H7 (cell line): Measurements from ENCODE around the gene NEAT1. TPM values are rescaled to one million over a fixed set of nuclear protein-coding genes. Genes with fewer than 3 reads are reported as not detected.
"Not testable (repeated sequence)": the region's sequence is repeated elsewhere in the genome, so short reads cannot be mapped to it uniquely, and the experiment has no call there.

ENCODE experiments used
- DNase-seq: peaks from one replicate; pipeline ENCODE4 v3.0.0; 2012
- H3K27me3 ChIP-seq: 2 replicates; pipeline ENCODE4 v1.6.0; 2011; ENCODE audit warnings: mild to moderate bottlenecking, low read length; ENCODE audit not compliant: control insufficient read depth, insufficient read depth
- H3K36me3 ChIP-seq: replicated peaks from 2 replicates; pipeline ENCODE4 v1.5.1; 2011; ENCODE audit warnings: low read length; ENCODE audit not compliant: control insufficient read depth, insufficient read depth
- H3K4me3 ChIP-seq: 2 replicates; pipeline ENCODE4 v1.5.1; 2011; ENCODE audit warnings: low read depth, mild to moderate bottlenecking, control low read depth, low read length, moderate library complexity; ENCODE audit not compliant: insufficient read depth
- total RNA-seq: library from RNA; depleted of rRNA; stranded (reverse); fragments of >200 nt; shearing (Covaris generic); gene quantifications from 2 replicates; pipeline ENCODE4 v1.2.3, GENCODE V29; 2014

Gene NEAT1
- total RNA-seq, 1 experiment from 2014 or later, result 6.4 TPM

DNA sequence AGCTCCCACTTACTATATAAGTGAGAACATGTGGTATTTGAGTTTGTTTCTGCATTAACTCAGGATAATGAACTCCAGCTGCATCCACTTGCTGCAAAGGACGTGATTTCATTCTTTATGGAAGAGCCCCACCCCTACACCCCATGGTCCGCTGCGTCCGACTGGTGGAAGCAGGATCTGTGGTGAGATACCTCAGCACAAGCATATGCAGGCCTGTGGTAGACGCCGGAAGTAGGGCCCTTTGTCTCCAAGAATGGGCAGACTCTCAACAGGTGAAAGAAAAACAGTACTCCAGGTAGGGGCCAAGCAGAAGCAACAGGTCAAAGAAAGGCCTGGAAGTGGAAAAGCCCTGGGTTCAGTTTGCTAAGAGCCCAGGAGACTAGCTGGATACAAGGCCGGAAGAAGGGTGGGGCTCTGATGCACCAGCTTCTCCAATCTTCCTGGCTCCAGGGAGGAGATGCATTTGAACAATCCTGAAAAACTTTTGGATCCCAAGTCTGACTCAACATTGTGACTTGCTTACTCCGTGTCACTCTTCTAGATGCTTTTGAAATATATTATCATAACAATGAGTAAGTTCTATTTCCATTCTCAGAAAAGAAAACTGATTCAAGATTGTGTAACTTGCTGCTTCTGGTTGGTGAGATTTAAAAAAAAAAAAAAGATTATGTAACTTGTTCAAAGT, 30.4 kb downstream of the NEAT1 start:
- peaks cover 20% of the 10 kb centered on the region for H3K27me3 ChIP-seq
- H3K36me3 ChIP-seq, result no peaks in the 10 kb centered on the region
- no peak overlapping the region for H3K4me3 ChIP-seq
- DNase-seq, result no peak

DNA sequence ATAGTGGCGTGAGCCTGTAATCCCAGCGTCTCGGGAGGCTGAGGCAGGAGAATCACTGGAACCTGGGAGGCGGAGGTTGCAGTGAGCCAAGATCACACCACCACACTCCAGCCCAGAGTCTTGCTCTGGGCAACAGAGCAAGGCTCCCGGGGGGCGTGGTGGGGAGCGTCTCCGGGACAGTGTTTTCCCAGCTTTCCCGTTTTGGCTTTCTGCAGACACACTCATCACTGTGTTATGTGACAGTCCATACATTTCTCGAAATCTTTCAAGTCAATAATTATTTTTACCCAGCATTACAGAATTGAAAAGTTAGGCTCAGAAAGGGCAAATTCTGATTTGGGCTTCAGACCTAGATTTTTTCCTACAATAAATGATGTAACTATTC, 31.7 kb downstream of the NEAT1 start:
- Histone ChIP-seq H3K4me3 (no peak overlapping the region), H3K27me3 (peaks cover 33% of the 10 kb centered on the region), H3K36me3 (no peaks in the 10 kb centered on the region)
- DNase-seq, result no peak

DNA sequence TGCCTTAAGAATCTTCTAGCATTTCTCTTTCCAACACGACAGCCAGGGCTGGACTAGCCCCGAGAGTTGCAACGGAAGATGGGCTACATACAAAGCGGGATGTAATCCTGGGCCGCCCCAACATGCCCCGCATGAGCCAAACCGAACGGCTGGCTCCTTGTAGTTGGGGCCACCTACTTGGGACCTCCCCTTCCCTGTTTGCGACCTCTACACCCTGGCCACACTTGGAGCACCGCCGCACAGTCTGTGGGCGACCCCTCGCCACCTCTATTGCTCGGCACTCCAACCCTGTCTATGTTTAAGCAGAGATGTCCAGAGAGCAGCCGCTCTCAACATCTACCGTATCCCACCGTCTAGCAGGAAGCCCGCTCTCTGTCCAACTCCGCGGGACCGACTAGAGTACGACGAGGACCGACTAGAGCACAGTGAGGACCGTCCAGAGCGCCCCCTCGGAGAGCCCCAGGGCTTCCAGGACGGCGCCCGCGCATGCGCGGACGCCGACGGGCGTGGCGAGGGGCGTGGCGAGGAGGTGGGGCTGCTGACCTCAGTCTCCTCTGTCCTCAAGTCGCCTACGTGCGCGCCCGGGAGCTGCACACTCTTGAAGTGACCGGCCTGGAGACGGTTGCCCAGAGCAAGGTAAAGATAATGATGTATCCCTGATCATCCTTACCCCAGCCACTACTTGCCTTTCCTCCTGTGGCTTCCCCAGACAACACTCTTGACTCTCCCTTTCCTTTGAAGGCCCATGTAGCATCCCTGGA, 32.3 kb downstream of the NEAT1 start:
- Histone ChIP-seq H3K4me3 (peak overlapping the region; percentile 46), H3K36me3 (no peaks in the 10 kb centered on the region), H3K27me3 (peaks cover 34% of the 10 kb centered on the region)
- DNase-seq, result peak; percentile 99

DNA sequence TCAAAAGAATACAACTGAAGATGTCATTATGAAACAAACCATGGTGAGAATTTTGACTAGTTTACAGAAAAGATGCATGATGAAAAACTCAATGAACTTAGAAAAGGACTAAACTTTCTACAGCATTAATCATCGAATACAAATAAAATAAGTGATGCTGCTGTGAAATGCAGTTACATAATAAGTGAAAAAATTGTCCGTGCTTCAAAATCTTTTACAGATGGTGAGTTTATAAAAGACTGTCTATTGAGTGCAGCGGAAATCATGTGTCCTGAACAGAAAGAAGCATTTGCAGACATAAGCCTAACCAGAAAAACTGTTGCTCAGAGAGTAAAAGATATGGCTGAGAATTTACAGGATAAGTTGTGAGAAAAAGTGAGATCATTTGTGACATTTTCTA, 33.8 kb downstream of the NEAT1 start:
- DNase-seq, result no peak
- peaks cover 49% of the 10 kb centered on the region for H3K27me3 ChIP-seq
- H3K4me3 ChIP-seq, result no peak overlapping the region
- H3K36me3 ChIP-seq, result no peaks in the 10 kb centered on the region

DNA sequence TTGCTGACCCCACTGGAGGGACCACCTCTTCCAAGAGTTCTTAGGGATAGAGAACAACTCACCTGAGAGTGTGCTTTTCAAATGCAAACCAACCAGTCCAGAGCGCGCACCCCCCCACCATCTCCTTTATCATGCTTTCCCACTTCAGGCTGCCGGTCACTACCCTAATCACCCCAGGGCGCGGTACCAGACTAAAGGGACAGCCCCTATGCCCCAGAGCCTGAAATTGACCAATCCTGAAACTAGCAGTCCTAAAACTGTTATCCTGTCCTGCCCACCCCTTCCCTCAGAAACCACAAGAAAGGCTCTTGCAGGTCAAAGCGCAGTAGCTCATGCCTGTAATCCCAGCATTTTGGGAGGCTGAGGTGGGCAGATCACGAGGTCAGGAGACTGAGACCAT, 37.0 kb downstream of the NEAT1 start:
- peak; percentile 85 for DNase-seq

DNA sequence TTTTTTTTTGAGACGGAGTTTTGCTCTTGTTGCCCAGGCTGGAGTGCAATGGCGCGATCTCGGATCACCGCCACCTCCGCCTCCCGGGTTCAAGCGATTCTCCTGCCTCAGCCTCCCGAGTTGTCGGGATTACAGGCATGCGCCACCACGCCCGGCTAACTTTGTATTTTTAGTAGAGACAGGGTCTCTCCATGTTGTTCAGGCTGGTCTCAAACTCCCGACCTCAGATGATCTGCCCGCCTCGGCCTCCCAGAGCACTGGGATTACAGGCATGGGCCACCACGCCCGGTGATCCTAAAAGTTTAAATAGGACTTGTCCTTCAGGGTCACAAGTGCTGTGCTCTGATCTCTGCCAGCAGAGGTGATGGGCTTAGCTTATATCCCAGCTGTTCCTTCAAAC, 42.9 kb downstream of the NEAT1 start:
- DNase-seq, H3K36me3 ChIP-seq, H3K4me3 ChIP-seq: not testable (repeated sequence)
- H3K27me3 ChIP-seq, result peaks cover 12% of the 10 kb centered on the region

More for the DNA sequence above, 37.0 kb downstream of the NEAT1 start:
- H3K4me3 ChIP-seq, result no peak overlapping the region
- no peaks in the 10 kb centered on the region for H3K36me3 ChIP-seq
- H3K27me3 ChIP-seq, result peaks cover 48% of the 10 kb centered on the region

DNA sequence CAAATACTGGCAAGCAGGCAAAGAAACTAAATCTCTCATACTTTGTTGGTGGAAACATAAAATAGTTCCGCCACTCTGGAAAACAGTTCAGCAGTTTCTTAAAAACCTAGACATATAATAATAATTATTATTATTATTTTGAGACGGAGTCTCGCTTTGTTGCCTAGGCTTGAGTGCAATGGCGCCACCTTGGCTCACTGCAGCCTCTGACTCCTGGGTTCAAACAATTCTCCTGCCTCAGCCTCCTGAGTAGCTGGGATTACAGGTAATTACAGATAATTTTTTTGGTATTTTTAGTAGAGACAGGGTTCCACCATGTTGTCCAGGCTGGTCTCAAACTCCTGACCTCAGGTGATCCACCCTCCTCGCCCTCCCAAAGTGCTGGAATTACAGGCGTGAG, 44.7 kb downstream of the NEAT1 start:
- not testable (repeated sequence) for H3K27me3 ChIP-seq, H3K4me3 ChIP-seq, H3K36me3 ChIP-seq, DNase-seq

DNA sequence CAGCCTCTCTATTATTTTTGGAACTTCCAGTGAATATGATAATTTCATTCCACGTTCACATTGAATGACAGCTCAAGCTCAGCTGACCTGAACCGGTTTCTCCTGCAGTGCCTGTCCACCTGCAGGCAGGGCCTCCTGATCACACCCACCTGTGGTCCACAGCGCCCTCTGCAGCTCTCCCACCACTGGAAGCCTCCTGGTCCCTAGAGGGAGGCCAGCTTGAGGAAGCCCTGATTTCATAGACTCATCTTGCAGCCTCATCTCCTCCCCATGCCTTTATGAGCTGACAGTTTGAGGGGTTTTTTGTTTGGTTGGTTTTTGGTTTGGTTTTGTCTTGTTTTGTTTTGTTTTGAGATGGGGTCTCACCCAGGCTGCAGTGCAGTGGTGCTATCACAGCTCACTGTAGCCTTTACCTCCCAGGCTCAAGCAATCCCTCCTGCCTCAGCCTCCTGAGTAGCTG, 46.3 kb downstream of the NEAT1 start:
- peaks cover 2% of the 10 kb centered on the region for H3K27me3 ChIP-seq
- peak; percentile 93 for DNase-seq
- no peaks in the 10 kb centered on the region for H3K36me3 ChIP-seq
- no peak overlapping the region for H3K4me3 ChIP-seq

DNA sequence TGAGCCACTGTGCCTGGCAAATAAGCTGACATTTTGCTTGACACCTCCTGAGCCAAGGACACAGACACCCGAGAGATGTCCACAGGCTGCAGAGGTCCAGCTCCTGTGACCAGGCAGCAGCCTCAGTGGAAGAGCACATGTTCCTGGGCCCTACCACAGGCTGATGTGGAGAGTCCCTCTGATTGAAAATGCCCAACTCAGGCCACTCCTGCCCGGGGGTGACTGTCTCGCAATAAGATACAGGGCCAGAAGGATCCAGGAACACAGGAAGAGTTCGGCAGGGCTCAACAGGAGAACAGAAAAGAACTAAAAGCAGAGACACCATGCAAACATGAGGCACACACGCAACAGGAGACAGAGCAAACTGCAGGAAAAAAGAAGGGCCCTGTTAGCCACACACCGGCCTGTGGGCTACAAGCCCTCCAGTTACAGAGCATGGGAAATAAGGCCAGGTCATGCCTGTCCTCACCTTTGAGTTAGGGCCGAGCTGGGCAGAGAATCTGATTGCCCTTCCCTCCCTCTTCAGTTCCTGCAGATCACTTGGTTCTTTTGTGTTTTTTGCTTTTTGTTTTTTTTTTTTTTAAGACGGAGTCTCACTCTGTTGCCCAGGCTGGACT, 47.9 kb downstream of the NEAT1 start:
- no peak for DNase-seq
- no peak overlapping the region for H3K4me3 ChIP-seq
- no peaks in the 10 kb centered on the region for H3K36me3 ChIP-seq
- H3K27me3 ChIP-seq, result peaks cover 2% of the 10 kb centered on the region

DNA sequence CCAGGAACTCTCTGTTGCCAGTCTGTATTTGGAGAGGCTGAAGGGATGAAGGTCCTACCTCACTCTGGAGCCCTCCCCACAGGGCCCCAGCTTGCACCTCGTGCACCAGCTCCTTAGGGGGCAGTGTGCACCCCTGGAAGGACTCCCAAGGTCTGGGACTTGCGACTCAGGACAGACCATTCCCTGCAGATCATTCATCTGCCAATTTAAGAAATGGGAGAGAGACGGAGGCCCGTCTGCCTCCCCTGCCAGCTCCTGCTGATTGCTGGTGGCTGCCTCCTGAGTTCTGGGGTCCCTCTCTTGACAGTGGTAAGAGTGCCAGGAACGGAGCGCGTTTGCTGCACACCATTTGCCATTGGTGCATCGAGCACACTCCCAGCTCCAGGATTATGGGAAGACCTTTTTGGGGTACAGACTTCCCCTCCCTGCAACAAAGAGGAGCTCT, 48.9 kb downstream of the NEAT1 start:
- no peak overlapping the region for H3K4me3 ChIP-seq

DNA sequence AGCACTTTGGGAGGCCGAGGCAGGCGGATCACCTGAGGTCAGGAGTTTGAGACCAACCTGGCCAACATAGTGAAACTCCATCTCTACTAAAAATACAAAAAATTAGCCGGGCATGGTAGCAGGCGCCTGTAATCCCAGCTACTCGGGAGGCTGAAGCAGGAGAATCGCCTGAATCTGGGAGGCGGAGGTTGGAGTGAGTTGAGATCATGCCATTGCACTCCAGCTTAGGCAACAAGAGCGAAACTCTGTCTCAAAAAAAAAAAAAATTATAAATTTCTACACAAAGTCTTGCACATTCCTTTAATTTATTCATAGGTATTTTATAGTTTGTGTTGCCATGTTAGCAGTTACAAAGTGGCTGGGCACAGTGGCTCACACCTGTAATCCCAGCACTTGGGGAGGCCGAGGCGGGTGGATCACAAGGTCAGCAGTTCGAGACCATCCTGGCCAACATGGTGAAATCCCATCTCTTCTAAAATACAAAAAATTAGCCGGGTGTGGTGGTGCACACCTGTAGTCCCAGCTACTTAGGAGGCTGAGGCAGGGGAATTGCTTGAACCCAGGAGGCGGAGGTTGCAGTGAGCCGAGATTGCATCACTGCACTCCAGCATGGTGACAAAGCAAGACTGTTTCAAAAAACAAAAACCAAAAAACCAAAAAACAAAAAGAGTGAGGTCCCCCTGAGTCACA, 50.1 kb downstream of the NEAT1 start:
- not testable (repeated sequence) for H3K27me3 ChIP-seq, H3K4me3 ChIP-seq, H3K36me3 ChIP-seq, DNase-seq

More for the DNA sequence above, 48.9 kb downstream of the NEAT1 start:
- H3K27me3 ChIP-seq, result no peaks in the 10 kb centered on the region
- no peaks in the 10 kb centered on the region for H3K36me3 ChIP-seq
- peak; percentile 80 for DNase-seq

DNA sequence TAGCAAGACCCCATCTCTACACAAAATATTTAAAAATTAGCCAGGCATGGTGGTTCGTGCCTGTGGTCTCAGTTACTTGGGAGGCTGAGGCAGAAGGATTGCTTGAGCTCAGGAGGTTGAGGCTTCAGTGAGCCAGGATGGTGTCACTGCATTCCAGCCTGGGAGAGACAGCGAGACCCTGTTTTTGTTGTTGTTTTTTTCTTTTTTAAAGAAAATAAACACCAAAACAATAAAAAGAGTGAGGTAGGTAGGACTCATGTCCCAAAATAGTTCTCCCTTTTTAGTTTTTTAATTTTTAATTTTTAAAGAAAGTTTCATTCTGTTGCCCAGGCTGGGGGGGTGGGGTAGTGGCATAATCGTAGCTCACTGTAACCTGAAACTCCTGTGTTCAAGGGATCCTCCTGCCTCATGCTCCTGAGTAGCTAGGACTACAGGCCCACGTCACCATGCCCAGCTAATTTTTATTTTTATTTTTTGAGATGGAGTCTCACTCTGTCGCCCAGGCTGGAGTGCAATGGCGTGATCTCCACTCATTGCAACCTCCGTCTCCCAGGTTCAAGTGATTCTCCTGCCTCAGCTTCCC, 50.8 kb downstream of the NEAT1 start:
- no peak for DNase-seq
- Histone ChIP-seq H3K4me3 (no peak overlapping the region), H3K27me3 (no peaks in the 10 kb centered on the region), H3K36me3 (no peaks in the 10 kb centered on the region)

DNA sequence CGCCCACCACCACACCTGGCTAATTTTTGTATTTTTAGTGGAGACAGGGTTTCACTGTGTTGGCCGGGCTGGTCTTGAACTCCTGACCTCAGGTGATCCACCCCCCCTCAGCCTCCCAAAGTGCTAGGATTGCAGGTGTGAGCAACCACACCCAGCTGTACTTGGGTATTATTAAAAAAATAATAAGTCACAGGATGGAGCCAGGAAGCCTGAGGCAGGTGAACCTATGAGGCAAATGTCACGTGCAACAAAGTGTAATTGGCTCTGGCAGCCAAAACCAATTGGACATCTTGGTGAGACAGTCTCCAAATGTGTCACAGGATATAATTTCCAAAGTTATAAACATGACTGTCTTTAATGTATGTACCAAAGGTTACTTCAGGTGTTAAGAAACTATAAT, 52.3 kb downstream of the NEAT1 start:
- Histone ChIP-seq H3K27me3 (no peaks in the 10 kb centered on the region), H3K4me3 (no peak overlapping the region), H3K36me3 (no peaks in the 10 kb centered on the region)
- no peak for DNase-seq

DNA sequence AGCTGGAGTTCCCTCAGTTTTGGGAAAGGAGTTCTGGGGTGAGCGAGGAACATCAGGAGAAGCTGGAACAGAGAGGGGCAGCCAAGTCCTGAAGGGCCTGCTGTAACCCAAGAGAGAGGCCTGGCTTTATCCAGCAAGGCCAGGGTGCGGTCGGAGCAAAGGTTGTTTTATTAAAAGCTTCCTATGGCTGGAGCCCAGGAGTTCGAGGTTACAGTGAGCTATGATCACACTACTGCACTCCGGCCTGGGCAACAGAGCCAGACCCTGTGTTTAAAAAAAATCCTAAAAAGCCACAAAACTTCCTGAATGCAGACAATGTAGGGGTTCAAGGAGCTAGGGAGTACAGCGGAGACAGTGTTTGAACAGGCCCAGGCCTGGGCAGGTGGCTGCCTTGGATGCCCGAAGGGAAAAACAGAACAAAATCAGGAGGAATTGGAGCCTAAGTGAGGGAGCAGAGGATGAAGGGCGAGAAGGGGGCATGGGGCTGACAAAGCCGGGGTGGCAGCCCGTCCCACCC, 54.1 kb downstream of the NEAT1 start:
- no peaks in the 10 kb centered on the region for H3K36me3 ChIP-seq
- no peak for DNase-seq
- H3K4me3 ChIP-seq, result peak overlapping the region; percentile 86
- no peaks in the 10 kb centered on the region for H3K27me3 ChIP-seq
